Measurements from ENCODE around the gene ZFAND3.
"Not testable (repeated sequence)": the region's sequence is repeated elsewhere in the genome, so short reads cannot be mapped to it uniquely, and the experiment has no call there.

Gene ZFAND3

GRCh38 chr6:37974943-37975342 lies 155.4 kb downstream of the ZFAND3 start:
- no peak for DNase-seq

- DNase-seq: no peak
Measured at GRCh38 chr6:37977715-37978114, 158.2 kb downstream of the ZFAND3 start.

- no peak for DNase-seq
Measured at GRCh38 chr6:37979392-37980221, 160.1 kb downstream of the ZFAND3 start.

DNA sequence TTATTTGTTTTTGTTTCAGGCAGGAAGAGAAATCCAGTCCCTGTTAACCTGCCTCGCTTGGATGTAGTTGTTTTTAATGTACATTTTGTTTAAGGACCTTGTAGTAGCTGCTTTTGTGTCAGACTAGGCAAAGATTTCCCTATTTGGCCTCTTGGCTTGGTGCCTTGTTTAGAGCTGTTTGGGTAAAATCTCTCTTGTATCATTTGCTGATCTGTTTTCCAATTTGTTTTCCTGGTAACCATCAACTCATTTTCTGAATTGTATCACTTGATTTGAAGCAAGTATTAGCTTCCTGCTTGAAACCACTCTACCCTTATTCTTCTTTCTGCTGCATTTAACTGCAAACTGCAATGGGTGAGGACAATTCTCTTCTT lies 160.7 kb downstream of the ZFAND3 start:
- DNase-seq: no peak

- no peak for DNase-seq
Measured at GRCh38 chr6:37981626-37982025, 162.1 kb downstream of the ZFAND3 start.

- no peak for DNase-seq
Measured at GRCh38 chr6:37982317-37982716, 162.8 kb downstream of the ZFAND3 start.

GRCh38 chr6:37983720-37984501 lies 164.4 kb downstream of the ZFAND3 start:
- no peak for DNase-seq

DNA sequence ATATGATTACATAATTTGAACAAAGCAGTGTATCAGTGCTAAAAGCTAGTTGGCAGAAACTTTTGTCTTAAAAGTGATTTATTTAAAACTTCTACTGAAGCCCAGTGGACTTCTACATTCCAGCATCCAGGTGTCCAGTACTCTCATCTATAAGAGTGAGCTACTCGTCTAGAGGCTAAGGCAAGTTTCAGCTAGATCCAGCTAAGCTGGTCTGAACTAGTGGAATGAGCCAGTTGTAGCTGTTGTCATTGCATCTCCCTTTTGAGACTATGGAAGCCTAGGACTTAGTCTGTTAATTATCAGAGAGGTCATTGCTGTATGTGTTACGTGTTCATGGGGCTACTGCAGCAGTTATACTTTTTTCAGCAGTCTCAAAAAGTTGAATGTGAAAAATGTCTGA lies 165.1 kb downstream of the ZFAND3 start:
- no peak for DNase-seq

DNA sequence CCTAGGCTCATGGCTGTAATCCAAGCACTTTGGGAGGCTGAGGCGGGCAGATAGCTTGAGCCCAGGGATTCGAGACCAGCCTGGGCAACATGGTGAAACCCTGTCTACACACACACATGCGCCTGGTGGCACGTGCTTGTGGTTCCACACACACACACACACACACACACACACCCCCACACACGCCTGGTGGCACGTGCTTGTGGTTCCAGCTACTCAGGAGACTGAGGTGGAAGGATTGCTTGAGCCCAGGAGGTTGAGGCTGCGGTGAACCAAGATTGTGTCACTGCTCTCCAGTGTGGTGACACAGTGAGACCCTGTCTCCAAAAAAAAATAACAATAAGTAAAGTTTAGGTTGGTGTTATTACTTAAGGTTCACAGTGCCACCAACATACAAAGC lies 165.8 kb downstream of the ZFAND3 start:
- no peak for DNase-seq

GRCh38 chr6:37987018-37987417 lies 167.5 kb downstream of the ZFAND3 start:
- peak; percentile 77 for DNase-seq

GRCh38 chr6:37987559-37987958 lies 168.0 kb downstream of the ZFAND3 start:
- DNase-seq: no peak

DNA sequence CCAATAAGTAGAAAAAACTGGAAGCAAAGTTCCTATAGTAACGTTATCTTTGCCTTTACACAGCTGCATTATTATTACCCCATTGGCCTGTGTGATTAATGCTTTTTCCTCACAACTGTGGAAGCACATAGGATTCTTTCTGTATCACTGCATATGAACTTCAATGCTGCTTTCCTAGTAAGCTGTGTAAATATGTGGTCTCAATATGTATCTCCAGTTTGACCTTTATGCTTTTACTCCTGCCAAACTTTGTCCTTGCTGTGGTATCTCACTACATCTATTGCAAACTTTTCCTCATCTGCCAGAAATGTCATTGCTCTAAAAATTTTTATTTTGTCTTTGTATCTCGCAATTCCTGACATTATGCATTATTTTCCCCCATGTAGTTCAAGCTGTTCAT lies 168.6 kb downstream of the ZFAND3 start:
- peak; percentile 35 for DNase-seq

DNA sequence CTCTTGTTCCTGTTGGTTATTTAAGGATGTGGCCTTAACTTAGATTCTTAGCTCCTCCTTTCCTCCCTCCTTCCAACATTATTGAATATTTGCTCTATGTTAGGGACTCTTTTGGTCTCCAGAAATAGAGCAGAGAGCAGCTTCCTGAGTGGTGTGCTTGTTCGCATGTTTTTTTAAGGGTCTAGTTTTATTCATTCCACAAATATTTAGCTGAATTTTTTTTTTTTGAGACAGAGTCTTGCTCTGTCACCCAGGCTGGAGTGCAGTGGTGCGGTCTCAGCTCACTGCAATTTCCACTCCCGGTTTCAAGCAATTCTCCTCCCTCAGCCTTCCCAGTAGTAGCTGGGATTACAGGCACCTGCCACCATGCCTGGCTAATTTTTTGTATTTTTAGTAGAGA lies 169.2 kb downstream of the ZFAND3 start:
- DNase-seq: no peak

- peak; percentile 73 for DNase-seq
Measured at GRCh38 chr6:37990762-37991525, 171.4 kb downstream of the ZFAND3 start.

DNA sequence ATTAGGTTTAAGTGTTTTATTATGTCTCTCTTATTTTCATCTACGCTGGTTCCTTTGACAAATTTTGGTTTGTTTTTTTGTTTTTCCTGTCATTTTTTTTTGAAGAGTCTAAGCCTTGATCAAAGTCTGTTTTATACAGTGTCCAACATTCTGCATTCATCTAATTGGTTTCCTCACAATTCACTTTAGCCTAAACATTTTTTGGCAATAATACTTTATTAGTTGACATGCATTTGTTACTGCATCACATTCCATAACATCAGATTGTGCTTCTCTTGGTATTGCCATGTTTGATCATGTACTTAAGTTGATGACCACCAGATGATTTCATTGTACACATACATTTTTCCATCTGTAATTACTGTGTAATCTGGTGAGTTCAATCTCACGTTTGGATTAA lies 173.2 kb downstream of the ZFAND3 start:
- DNase-seq: no peak

DNA sequence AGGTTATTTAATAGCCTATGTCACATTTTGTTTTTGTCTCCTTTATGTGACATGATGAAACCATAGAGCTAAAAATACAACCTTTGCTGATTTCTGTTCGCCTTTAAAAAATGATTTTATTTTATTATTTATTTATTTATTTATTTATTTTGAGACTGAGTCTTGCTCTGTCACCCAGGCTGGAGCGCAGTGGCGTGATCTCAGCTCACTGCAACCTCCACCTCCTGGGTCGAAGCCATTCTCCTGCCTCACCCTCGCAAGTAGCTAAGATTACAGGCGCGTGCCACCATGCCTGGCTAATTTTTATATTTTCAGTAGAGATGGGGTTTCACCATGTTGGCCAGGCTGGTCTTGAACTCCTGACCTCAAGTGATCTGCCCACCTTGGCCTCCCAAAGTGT lies 173.7 kb downstream of the ZFAND3 start:
- DNase-seq: not testable (repeated sequence)

- no peak for DNase-seq
Measured at GRCh38 chr6:37993596-37993995, 174.1 kb downstream of the ZFAND3 start.

GRCh38 chr6:37994223-37994622 lies 174.7 kb downstream of the ZFAND3 start:
- DNase-seq: peak; percentile 42

- DNase-seq: no peak
Measured at GRCh38 chr6:37998366-37998765, 178.8 kb downstream of the ZFAND3 start.

GRCh38 chr6:38001386-38001785 lies 181.9 kb downstream of the ZFAND3 start:
- DNase-seq: no peak

- no peak for DNase-seq
Measured at GRCh38 chr6:38004908-38005307, 185.4 kb downstream of the ZFAND3 start.

GRCh38 chr6:38011937-38012336 lies 192.4 kb downstream of the ZFAND3 start:
- DNase-seq: no peak

- DNase-seq: peak; percentile 60
Measured at GRCh38 chr6:38012573-38012972, 193.0 kb downstream of the ZFAND3 start.

GRCh38 chr6:38015341-38015740 lies 195.8 kb downstream of the ZFAND3 start:
- DNase-seq: no peak
